GM12891 (cell line): ENCODE data around the gene INO80.

Source experiments
- DNase-seq: peaks from one replicate; pipeline ENCODE4 v3.0.0; 2011; ENCODE audit warnings: low spot score; ENCODE audit not compliant: insufficient read length
- FAIRE-seq: peaks from 2 replicates; lab custom pipeline; 2011; peaks lifted over from hg19 to GRCh38; lab: Jason Lieb, UNC
- PAX5 ChIP-seq: IDR thresholded peaks from 2 replicates; pipeline ENCODE4 v1.6.1; 2011; ENCODE audit warnings: low read length, moderate library complexity, mild to moderate bottlenecking; ENCODE audit not compliant: insufficient read depth, severe bottlenecking
- POLR2A ChIP-seq: IDR thresholded peaks from 2 replicates; pipeline ENCODE4 v1.6.1; 2011; ENCODE audit warnings: low read depth, low read length, control low read depth
- POLR2AphosphoS5 ChIP-seq: IDR thresholded peaks from 2 replicates; pipeline ENCODE4 v1.6.1; 2011; ENCODE audit warnings: low read depth, low read length, control low read depth
- POU2F2 ChIP-seq: IDR thresholded peaks from 2 replicates; pipeline ENCODE4 v1.6.1; 2011; ENCODE audit warnings: low read depth, mild to moderate bottlenecking, control low read depth, low read length, moderate library complexity
- SPI1 ChIP-seq: IDR thresholded peaks from 2 replicates; pipeline ENCODE4 v1.6.1; 2011; ENCODE audit warnings: low read depth, low read length, control low read depth
- TAF1 ChIP-seq: IDR thresholded peaks from 2 replicates; pipeline ENCODE4 v1.6.1; 2011; ENCODE audit warnings: low read depth, low read length, control low read depth

INO80 gene

DNA sequence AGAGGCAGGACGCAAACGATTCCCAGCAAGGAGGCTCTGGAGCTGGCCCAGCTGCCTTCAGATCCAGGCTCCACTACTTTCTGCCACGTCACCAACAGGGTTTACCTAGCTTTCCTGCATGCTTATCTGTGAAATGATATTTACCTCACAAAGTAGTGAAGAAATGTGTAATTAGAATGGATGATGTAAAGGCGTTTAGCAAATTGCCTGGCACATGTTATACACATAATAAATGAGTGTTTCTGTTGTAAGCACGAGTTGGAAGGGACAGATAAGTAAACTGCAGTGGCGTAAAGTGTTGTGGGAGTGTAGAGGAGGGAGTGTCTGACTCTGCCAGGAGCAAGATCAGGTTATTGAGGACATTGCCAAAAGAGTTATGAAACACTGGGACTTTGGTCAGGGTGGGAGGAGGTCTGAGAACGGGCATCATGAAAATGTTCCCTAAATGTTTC lies 166.3 kb downstream of the INO80 start:
- no peak for FAIRE-seq
- DNase-seq = no peak
- TF ChIP-seq POU2F2 (no peak), POLR2A (no peak), PAX5 (no peak), POLR2AphosphoS5 (no peak)

DNA sequence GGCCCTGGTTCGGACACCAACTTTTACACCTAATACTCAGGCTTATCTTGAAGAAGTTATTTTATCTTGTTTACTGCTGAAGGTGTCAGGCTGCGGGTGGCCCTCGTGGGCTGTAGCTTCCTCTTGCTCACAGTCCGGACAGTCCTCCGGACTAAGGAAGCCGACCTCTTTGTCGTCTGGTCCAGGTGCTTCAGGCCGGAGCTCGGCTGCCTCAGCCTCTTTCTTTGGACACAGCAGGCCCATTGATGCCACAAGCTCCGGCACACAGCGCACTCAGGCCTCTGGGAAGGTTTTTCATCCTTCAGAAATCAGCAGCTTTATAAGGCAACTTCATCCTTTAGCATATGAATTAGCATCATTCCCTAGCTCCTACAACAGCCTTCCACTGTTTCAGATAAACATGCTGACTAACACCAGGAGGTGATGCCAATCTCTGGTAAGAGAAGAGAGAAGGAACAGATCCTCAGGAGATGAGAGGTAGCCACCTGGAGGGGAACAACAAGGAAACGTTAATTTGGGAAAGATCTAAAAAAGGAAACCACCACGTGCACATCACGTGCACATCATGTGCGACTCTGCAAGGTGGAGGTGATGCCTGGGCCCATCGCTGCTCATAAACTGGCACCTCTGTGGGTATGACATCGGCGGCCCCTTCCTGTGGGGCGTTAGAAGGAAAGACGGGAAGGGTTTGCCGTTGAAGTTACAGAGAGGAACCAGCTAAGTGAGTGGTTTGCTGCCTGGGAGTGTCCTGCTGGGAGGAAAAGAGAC lies 167.2 kb downstream of the INO80 start:
- FAIRE-seq (no peak), DNase-seq (no peak)
- no peak for TF ChIP-seq SPI1
- no peak for TF ChIP-seq TAF1
- no peak for TF ChIP-seq POLR2A
- no peak for TF ChIP-seq PAX5
- no peak for TF ChIP-seq POU2F2

DNA sequence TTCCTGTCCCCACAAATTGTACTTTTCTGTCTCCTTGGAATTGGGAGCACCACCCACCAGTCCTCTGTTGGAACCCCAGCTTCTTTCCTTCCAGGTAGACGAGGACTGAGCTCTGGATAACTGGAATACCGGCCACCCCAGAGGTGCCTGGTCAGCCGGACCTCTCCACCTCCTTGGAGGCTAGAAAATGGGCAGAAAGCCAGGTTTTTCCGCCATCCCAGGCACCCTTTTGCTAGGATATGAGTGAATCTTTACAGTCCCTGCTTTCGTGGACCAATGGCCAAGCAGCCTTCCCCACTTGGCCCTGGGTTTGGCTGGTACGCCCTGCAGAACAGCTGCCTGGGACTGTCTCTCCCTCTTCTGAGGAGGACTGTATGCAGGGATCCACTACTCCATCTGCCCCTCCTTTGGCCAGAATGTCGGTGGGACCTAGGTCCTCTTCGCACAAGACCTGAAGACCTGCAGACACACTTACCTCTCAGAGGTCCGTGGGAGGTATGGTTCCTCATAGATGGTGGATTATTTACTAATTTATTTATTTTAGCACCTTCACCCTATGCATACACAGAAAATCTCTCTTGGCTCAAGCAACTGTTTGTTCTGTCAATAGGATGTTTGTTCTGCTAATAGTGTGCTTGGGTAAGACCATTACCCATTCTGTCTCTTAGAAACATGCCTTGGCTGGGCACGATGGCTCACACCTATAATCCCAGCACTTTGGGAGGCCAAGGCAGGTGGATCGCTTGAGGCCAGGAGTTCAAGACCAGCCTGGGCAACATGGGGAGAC lies 171.4 kb downstream of the INO80 start:
- FAIRE-seq (no peak), DNase-seq (no peak)
- no peak for TF ChIP-seq POLR2AphosphoS5
- no peak for TF ChIP-seq PAX5
- no peak for TF ChIP-seq SPI1
- no peak for TF ChIP-seq POLR2A
- TF ChIP-seq POU2F2 = no peak
- no peak for TF ChIP-seq TAF1

DNA sequence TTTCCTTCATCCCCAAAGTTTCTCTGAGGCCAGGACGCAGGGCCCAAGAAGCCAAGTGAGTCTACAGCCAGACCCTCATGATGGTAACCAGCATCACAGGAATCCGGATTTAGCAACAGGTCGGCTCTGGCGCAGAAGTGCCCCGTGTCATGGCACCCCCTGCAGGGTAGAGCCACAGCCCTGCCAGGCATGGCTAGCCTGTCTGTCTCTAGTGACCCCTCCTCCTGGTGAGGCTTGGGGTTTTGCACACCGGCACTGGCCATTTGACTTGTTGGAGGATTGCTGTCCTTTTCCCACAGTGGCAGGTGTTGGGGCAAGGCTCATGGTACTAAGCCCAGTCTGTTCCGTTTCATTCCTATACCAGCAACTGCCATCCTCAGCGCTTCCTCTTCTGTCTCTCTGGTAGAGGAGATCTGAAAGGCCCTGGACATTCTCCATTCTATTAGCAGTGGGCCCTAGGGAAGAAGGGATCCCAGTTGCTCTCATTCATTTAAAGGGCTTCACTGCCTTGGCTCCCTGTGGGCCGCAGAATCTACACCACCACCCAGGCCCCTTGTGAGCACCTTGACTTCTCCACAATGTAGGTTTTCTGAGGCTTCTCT lies 172.2 kb downstream of the INO80 start:
- no peak for TF ChIP-seq TAF1
- no peak for TF ChIP-seq POLR2AphosphoS5
- TF ChIP-seq POLR2A = no peak
- TF ChIP-seq PAX5 = no peak
- TF ChIP-seq POU2F2 = no peak
- TF ChIP-seq SPI1 = no peak
- FAIRE-seq (no peak), DNase-seq (no peak)

DNA sequence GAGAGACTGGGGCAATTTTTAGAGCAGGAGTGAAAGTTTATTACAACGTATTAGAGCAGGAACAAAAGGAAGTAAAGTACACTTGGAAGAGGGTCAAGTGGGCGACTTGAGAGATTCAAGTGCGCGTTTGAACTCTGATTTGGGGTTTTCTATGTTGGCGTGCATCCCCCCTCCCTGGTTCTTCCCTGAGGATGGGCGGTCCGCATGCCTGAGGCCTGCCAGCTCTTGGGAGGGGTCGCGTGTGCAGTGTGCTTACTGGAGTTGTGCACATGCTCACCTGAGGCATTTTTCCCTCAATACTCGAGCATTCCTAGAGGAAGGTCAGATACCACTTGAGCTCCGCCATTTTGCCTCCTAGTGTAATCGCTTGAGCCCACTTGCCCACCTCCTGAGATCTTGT lies 173.2 kb downstream of the INO80 start:
- TF ChIP-seq TAF1 (no peak), SPI1 (no peak), POU2F2 (no peak), PAX5 (no peak), POLR2A (no peak)
- no peak for FAIRE-seq
- no peak for DNase-seq

DNA sequence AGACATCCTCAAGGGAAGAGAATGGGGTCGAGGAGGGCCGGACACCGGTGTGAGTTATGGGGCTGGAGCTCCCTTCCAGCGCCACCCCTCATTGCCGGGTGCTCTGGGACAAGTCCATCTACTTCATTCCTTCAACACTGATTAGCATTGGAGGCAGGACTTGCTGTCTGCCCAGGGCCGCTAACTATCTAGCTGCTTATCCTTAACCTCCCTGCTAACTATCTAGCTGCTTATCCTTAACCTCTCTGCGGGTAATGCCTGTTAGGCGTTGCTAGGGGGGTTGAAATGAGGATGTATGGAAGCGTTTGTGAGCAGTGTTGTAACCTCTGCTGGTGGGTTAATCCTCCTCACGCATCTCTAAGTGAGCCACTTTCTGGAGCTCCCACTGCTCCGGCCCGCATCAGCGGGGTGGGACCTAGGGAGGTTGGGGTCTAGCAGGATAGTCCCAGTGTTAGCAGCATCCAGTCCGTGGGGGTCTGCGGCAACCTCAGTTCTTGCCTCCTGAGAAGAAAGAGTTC lies 173.7 kb downstream of the INO80 start:
- no peak for TF ChIP-seq POLR2A
- no peak for TF ChIP-seq SPI1
- no peak for TF ChIP-seq POLR2AphosphoS5
- no peak for TF ChIP-seq POU2F2
- TF ChIP-seq TAF1 = no peak
- TF ChIP-seq PAX5 = no peak
- DNase-seq (no peak), FAIRE-seq (no peak)

DNA sequence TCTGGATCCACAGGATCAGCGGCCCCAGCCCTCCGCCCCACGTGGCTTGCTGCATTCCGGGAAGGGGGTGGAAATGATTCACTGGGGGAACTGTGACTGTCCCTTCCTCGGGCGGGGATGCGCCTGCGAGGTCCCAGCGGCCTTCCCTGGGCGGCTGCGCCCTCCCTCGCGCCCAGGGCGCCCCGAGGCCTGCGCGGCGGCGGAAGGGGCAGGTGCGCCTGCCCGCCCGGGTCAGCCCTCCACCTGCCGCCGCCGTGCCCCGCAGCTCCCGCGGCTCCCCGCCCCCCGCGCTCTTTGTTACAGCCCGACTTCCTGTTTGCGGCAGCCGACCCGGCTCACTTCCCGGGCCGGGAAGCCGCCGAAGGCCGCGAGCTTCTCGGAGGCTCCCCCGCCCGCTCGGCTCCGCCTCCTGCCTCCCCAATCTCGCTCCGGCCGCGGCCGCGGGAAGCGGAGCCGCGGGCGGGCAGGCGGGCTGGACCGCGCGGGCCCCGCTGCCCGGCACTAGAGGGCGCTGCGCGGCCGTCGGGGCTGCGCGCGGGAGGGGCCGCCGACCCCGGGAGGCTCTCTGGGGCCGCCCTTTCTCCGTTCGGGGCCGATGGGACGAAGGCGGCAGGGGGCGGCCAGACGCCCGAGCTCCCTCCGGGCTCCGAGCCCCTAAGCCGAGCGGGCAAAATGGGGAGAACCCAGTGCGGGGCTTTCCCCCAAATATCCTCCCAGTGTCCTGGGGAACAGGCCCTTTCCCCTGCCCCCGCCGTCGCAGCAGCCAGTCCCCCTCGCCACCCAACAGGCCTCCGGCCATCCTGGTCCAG lies 174.3 kb downstream of the INO80 start:
- FAIRE-seq (peak; percentile 83), DNase-seq (peak; percentile 89)
- TF ChIP-seq PAX5 (peak; percentile 36), TAF1 (no peak), POLR2A (no peak)

DNA sequence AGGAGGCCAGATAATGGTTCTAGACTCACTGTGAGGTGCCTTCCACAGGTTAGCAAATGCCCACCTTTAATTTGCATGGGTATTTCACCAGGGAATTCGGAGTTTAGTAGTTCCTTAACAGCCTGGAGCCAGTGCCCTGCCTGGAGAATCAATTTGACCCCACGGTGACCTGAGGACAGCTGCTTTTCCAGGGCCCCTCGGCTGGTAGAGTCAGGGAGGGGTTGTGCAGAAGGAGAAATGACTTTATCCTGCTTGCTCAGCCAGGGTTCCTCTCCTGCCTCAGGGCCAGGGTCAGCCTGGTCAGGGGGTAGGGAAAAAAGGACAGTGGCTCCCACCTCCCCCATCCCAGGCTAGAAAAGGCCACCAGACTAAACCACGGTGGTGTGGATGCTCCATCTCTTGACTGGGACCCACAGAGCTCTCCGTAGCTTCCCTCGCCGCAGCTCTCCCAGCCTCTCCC lies 175.0 kb downstream of the INO80 start:
- no peak for TF ChIP-seq SPI1
- no peak for TF ChIP-seq POLR2AphosphoS5
- no peak for TF ChIP-seq POU2F2
- TF ChIP-seq PAX5 = no peak
- no peak for TF ChIP-seq POLR2A
- TF ChIP-seq TAF1 = no peak
- DNase-seq (no peak), FAIRE-seq (peak; percentile 13)
